ENCODE data around the gene MN1.

The MN1 gene

DNA sequence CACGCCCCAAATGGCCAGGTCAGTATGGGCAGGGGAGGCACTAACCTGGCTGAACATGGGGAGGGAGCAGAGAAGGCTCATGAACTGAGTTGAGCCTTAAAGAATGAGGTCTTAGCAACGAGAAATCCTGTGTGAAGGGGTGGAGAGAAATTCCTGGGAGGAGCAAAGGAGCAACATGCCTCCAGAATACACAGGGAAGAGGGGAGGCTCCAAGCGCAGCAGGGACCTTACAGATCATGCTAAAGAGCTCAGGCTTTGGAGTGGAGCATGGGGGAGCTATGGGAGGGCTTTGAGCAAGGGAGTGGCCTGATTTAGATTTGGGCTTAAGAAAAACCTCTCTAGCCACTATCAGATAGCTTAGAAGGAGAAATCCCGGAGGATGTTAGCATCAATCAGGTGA lies 88.1 kb downstream of the MN1 start:
- no peak overlapping the region for H2AFZ ChIP-seq

DNA sequence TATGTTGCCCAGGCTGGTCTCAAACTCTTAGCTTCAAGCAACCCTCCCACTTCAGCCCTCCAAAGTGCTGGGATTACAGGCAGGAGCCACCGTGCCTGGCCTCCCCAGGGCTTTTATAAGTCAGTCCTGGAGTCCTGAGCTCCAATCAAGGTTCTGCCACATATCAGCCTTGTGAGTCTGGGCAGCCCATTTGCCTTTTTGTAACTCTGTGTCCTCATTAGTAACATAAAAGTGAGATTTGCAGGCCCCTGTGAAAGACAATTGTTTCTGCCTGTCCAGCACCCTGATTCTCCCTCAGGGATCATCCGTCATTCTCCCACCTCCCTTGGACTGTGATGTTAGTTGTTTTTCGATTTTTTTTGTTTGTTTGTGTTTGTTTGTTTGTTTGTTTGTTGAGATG lies 89.8 kb downstream of the MN1 start:
- no peak overlapping the region for H3K27ac ChIP-seq
- no peaks in the 10 kb centered on the region for H3K4me1 ChIP-seq
- no peak overlapping the region for H3K4me2 ChIP-seq (ENCODE audit: low read length)
- TF ChIP-seq, protein P1, sequence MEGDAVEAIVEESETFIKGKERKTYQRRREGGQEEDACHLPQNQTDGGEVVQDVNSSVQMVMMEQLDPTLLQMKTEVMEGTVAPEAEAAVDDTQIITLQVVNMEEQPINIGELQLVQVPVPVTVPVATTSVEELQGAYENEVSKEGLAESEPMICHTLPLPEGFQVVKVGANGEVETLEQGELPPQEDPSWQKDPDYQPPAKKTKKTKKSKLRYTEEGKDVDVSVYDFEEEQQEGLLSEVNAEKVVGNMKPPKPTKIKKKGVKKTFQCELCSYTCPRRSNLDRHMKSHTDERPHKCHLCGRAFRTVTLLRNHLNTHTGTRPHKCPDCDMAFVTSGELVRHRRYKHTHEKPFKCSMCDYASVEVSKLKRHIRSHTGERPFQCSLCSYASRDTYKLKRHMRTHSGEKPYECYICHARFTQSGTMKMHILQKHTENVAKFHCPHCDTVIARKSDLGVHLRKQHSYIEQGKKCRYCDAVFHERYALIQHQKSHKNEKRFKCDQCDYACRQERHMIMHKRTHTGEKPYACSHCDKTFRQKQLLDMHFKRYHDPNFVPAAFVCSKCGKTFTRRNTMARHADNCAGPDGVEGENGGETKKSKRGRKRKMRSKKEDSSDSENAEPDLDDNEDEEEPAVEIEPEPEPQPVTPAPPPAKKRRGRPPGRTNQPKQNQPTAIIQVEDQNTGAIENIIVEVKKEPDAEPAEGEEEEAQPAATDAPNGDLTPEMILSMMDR (IDR thresholded peaks at IDR 0.05): no peak
- H3K36me3 ChIP-seq (ENCODE audit: control insufficient read depth, insufficient read depth, low read length): no peaks in the 10 kb centered on the region
- no peak overlapping the region for H3K9ac ChIP-seq
- no peak overlapping the region for H3K4me3 ChIP-seq (ENCODE audit: low read depth, low read length)
- no peaks in the 10 kb centered on the region for H3K27me3 ChIP-seq (ENCODE audit: control insufficient read depth, insufficient read depth, low read length)
- no peaks in the 10 kb centered on the region for H3K79me2 ChIP-seq
- H3K9me3 ChIP-seq (ENCODE audit: control insufficient read depth, low read length): no peaks in the 10 kb centered on the region
- no peak overlapping the region for H2AFZ ChIP-seq

More for the DNA sequence above, 88.1 kb downstream of the MN1 start:
- no peak overlapping the region for H3K9ac ChIP-seq
- no peaks in the 10 kb centered on the region for H3K4me1 ChIP-seq
- TF ChIP-seq, protein P1 (IDR thresholded peaks at IDR 0.05): no peak
- H3K36me3 ChIP-seq (ENCODE audit: control insufficient read depth, insufficient read depth, low read length): no peaks in the 10 kb centered on the region
- H3K79me2 ChIP-seq: no peaks in the 10 kb centered on the region
- no peak overlapping the region for H3K4me2 ChIP-seq (ENCODE audit: low read length)
- H3K9me3 ChIP-seq (ENCODE audit: control insufficient read depth, low read length): no peaks in the 10 kb centered on the region
- no peak overlapping the region for H3K4me3 ChIP-seq (ENCODE audit: low read depth, low read length)
- H3K27ac ChIP-seq: no peak overlapping the region
- H3K27me3 ChIP-seq (ENCODE audit: control insufficient read depth, insufficient read depth, low read length): no peaks in the 10 kb centered on the region

DNA sequence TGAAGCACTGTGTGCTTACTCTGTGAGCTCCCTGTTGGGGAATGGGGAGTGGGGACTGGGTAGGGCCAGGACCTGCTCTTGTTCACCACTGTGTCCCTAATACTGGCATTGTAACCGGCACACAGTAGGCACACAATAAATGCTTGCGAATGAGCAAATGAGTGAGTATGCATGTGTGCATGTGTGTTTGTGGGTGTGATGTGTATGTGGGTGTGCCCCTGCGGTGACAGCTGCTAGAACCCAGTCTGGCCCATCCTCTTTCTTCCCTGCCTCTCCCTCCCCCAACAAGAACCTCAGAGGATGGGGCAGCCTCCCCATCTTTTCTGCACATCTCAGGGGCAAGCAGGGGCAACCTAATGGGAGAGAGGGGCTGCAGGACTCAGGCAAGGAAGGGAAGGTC lies 90.5 kb downstream of the MN1 start:
- no peaks in the 10 kb centered on the region for H3K27me3 ChIP-seq (ENCODE audit: control insufficient read depth, insufficient read depth, low read length)
- no peak overlapping the region for H3K27ac ChIP-seq
- no peaks in the 10 kb centered on the region for H3K36me3 ChIP-seq (ENCODE audit: control insufficient read depth, insufficient read depth, low read length)
- H3K9me3 ChIP-seq (ENCODE audit: control insufficient read depth, low read length): no peaks in the 10 kb centered on the region
- H3K79me2 ChIP-seq: no peaks in the 10 kb centered on the region
- no peaks in the 10 kb centered on the region for H3K4me1 ChIP-seq
- no peak overlapping the region for H2AFZ ChIP-seq
- no peak overlapping the region for H3K9ac ChIP-seq
- TF ChIP-seq, protein P1 (IDR thresholded peaks at IDR 0.05): no peak
- H3K4me2 ChIP-seq (ENCODE audit: low read length): no peak overlapping the region
- no peak overlapping the region for H3K4me3 ChIP-seq (ENCODE audit: low read depth, low read length)

DNA sequence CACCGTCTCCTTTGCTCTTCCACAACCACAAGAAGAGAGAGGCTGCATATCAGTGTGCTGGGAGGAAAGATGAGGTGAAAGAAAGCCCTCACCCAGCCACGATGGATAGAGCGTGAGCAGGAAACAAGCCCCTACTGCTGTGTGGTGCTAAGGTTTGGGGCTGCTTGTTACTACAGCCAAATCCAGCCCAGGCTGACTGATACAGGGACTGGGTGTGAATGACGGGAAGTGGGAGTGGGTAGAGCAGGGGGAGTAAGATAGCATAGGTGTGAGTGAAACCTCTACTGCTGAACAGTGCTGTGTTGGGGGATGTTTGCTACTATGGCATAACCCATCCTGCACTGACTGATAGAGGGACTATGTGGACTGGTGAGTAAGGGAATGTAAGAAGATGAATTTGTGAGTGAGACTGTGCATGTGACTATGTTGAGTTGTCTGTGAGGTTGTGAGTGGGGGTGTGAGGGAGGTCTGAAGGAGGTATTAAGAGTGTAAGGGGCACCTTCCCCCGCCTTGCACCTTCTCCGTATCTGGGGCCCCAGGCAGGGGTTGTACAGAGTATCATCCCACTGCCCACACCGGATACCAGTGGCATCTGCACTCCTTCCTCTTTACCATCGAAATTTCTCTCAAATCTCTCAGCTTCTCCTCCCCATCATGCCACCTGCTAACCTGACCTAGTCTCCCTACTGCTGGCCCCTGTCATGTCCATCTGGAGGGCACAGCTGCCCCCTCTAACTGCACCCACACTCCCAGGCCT lies 91.5 kb downstream of the MN1 start:
- H3K27ac ChIP-seq: no peak overlapping the region
- H3K9ac ChIP-seq: no peak overlapping the region
- no peaks in the 10 kb centered on the region for H3K4me1 ChIP-seq
- H2AFZ ChIP-seq: no peak overlapping the region
- no peaks in the 10 kb centered on the region for H3K79me2 ChIP-seq
- no peak overlapping the region for H3K4me3 ChIP-seq (ENCODE audit: low read depth, low read length)
- no peak overlapping the region for H3K4me2 ChIP-seq (ENCODE audit: low read length)
- TF ChIP-seq, protein P1 (IDR thresholded peaks at IDR 0.05): no peak
- H3K36me3 ChIP-seq (ENCODE audit: control insufficient read depth, insufficient read depth, low read length): no peaks in the 10 kb centered on the region
- no peaks in the 10 kb centered on the region for H3K9me3 ChIP-seq (ENCODE audit: control insufficient read depth, low read length)
- H3K27me3 ChIP-seq (ENCODE audit: control insufficient read depth, insufficient read depth, low read length): no peaks in the 10 kb centered on the region

DNA sequence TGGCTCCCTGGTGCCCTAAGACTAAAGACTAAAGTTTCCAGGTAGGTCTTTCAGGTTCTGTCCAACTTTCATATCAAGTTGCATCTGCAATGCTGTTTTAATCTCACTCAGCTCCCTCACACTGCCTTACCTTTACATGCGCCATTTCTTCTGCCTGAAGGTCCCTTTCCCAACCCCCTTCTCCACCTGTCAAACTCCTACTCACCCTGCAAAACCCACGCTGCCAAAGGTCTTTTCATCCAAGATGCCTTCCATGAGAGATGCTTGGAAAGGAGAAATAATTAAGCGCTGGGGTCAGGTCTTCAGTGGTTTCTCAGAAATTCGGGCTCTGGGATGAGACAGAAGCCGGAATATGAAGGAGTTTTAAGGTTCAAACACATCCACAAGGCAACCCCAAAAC lies 95.1 kb downstream of the MN1 start:
- Histone ChIP-seq H3K27me3 (ENCODE audit: control insufficient read depth, insufficient read depth, low read length) (no peaks in the 10 kb centered on the region), H3K4me1 (no peaks in the 10 kb centered on the region), H3K4me2 (ENCODE audit: low read length) (no peak overlapping the region), H3K27ac (no peak overlapping the region), H3K4me3 (ENCODE audit: low read depth, low read length) (no peak overlapping the region), H2AFZ (no peak overlapping the region), H3K36me3 (ENCODE audit: control insufficient read depth, insufficient read depth, low read length) (no peaks in the 10 kb centered on the region), H3K9me3 (ENCODE audit: control insufficient read depth, low read length) (no peaks in the 10 kb centered on the region), H3K79me2 (no peaks in the 10 kb centered on the region), H3K9ac (no peak overlapping the region)
- TF ChIP-seq, protein P1 (IDR thresholded peaks at IDR 0.05): no peak
